Endothelial cell of umbilical vein (primary cell): Measurements from ENCODE around the gene DUSP3. TPM values are rescaled to one million over a fixed set of nuclear protein-coding genes. Genes with fewer than 3 reads are reported as not detected.

Source experiments
- BruUV-seq: library from RNA; stranded (reverse); fragments of 400-500 nt; replicated peaks from 2 replicates; lab custom pipeline; 2021; lab: Mats Ljungman, UMichigan
- CTCF ChIA-PET: fragments of 300-600, 350-600 bp; sonication (Branson Sonifier 250); formaldehyde crosslinking; loops from one replicate; lab custom pipeline; 2021; ENCODE audit warnings: antibody characterized with exemption, inconsistent platforms; lab: Charles Lee
- POLR2A ChIA-PET: fragments of 300-600, 350-600 bp; sonication (Branson Sonifier 250); formaldehyde crosslinking; loops from one replicate; lab custom pipeline; 2021; ENCODE audit warnings: antibody characterized with exemption, inconsistent platforms; lab: Charles Lee
- DNase-seq: peaks from one replicate; pipeline ENCODE4 v3.0.0-alpha.2; 2011; ENCODE audit warnings: low read depth, low spot score
- FAIRE-seq: peaks from 2 replicates; lab custom pipeline; 2011; peaks lifted over from hg19 to GRCh38; lab: Jason Lieb, UNC
- H2AFZ ChIP-seq: 2 replicates; pipeline ENCODE4 v1.6.0; 2012; ENCODE audit warnings: low read depth, low read length, control low read depth, inconsistent platforms
- H3K27ac ChIP-seq: 2 replicates; pipeline ENCODE4 v1.5.1; 2011; ENCODE audit warnings: low read depth, mild to moderate bottlenecking, control low read depth, low read length, moderate library complexity; ENCODE audit not compliant: insufficient read depth
- H3K27me3 ChIP-seq, 2 experiments: 2 replicates each; pipeline versions ENCODE4 v1.6.0 to v1.6.1; 2011; ENCODE audit warnings: low read length in 2 of 2, mixed read lengths in 1 of 2; ENCODE audit not compliant: control insufficient read depth in 2 of 2, insufficient read depth in 2 of 2
- H3K36me3 ChIP-seq, 2 experiments: 2 replicates in 1 of 2; 3 replicates in 1 of 2; pipeline ENCODE4 v1.5.1; 2011; ENCODE audit warnings: low read length in 2 of 2, mild to moderate bottlenecking in 1 of 2, moderate library complexity in 1 of 2; ENCODE audit not compliant: control insufficient read depth in 2 of 2, insufficient read depth in 2 of 2; ENCODE audit errors: extremely low read depth in 1 of 2
- H3K4me1 ChIP-seq: 3 replicates; pipeline ENCODE4 v1.5.1; 2011; ENCODE audit warnings: mild to moderate bottlenecking, low read length; ENCODE audit not compliant: control insufficient read depth, insufficient read depth; ENCODE audit errors: extremely low read depth
- H3K4me2 ChIP-seq: 2 replicates; pipeline ENCODE4 v1.6.1; 2011; ENCODE audit warnings: low read length, control low read depth, mixed read lengths; ENCODE audit not compliant: insufficient read depth
- H3K4me3 ChIP-seq, 3 experiments: fragments of 200-600 bp in 1 of 3; sonication (generic), shearing (Covaris generic) in 1 of 3; replicated peaks in 1 of 3; 2 replicates each; pipeline ENCODE4 v1.5.1; 2011 to 2016; ENCODE audit warnings: control low read depth in 3 of 3, low read length in 3 of 3, mild to moderate bottlenecking in 2 of 3, inconsistent platforms in 1 of 3, low read depth in 1 of 3, moderate library complexity in 1 of 3; ENCODE audit not compliant: insufficient read depth in 1 of 3
- H3K79me2 ChIP-seq: 2 replicates; pipeline ENCODE4 v1.6.0; 2012; ENCODE audit warnings: low read length, inconsistent platforms; ENCODE audit not compliant: control insufficient read depth, insufficient read depth
- H3K9ac ChIP-seq: replicated peaks from 2 replicates; pipeline ENCODE3; 2011; ENCODE audit warnings: low read length, control low read depth; ENCODE audit not compliant: insufficient read depth; ENCODE audit errors: extremely low read depth
- H3K9me1 ChIP-seq: replicated peaks from 3 replicates; pipeline ENCODE4 v1.6.0; 2011; ENCODE audit warnings: mild to moderate bottlenecking, low read length; ENCODE audit not compliant: control insufficient read depth, insufficient read depth; ENCODE audit errors: extremely low read depth
- H3K9me3 ChIP-seq: replicated peaks from 2 replicates; pipeline ENCODE4 v1.5.1; 2012; ENCODE audit warnings: low read length, inconsistent platforms; ENCODE audit not compliant: control insufficient read depth, insufficient read depth
- H4K20me1 ChIP-seq: replicated peaks from 2 replicates; pipeline ENCODE3; 2011; ENCODE audit warnings: mild to moderate bottlenecking, low read length; ENCODE audit not compliant: control insufficient read depth, insufficient read depth; ENCODE audit errors: extremely low read depth
- CTCF ChIP-seq, 2 donors: IDR thresholded peaks; 1 replicate in 1 of 2; 2 replicates in 1 of 2; pipeline ENCODE4 v1.5.1; 2011; ENCODE audit warnings: low read length in 2 of 2, mild to moderate bottlenecking in 2 of 2, moderate library complexity in 2 of 2, control low read depth in 1 of 2, inconsistent platforms in 1 of 2, low read depth in 1 of 2; ENCODE audit not compliant: insufficient read depth in 1 of 2; ENCODE audit errors: extremely low read depth in 1 of 2
- EZH2 ChIP-seq: IDR thresholded peaks from 2 replicates; pipeline ENCODE4 v1.6.1; 2012; ENCODE audit warnings: borderline replicate concordance, low read depth, mild to moderate bottlenecking, moderate library complexity, low read length, inconsistent platforms; ENCODE audit not compliant: severe bottlenecking
- FOS ChIP-seq: IDR thresholded peaks from 2 replicates; pipeline ENCODE4 v1.6.1; 2011; ENCODE audit warnings: mild to moderate bottlenecking, low read length, moderate library complexity, borderline replicate concordance; ENCODE audit not compliant: insufficient read depth
- GATA2 ChIP-seq: IDR thresholded peaks from 2 replicates; pipeline ENCODE4 v1.7.0; 2011; ENCODE audit warnings: low read depth, mild to moderate bottlenecking, moderate library complexity, mixed read lengths, low read length; ENCODE audit not compliant: insufficient read length, insufficient read depth
- JUN ChIP-seq: IDR thresholded peaks from 2 replicates; pipeline ENCODE4 v1.6.1; 2011; ENCODE audit warnings: borderline replicate concordance, low read depth; ENCODE audit not compliant: insufficient read length, insufficient read depth
- MYC ChIP-seq: IDR thresholded peaks from one replicate; pipeline ENCODE4 v1.6.1; 2011; ENCODE audit warnings: mild to moderate bottlenecking, low read depth, low read length
- POLR2A ChIP-seq: IDR thresholded peaks from 2 replicates; pipeline ENCODE4 v1.6.1; 2012; ENCODE audit warnings: low read depth, mild to moderate bottlenecking, control low read depth, low read length
- POLR2AphosphoS5 ChIP-seq: IDR thresholded peaks from 2 replicates; pipeline ENCODE4 v1.6.1; 2012; ENCODE audit warnings: low read depth, mild to moderate bottlenecking, control low read depth, low read length, moderate library complexity; ENCODE audit not compliant: insufficient read depth
- dilution Hi-C: fragments of 300-500 bp; cut with MboI; formaldehyde crosslinking; loops from one replicate; pipeline ENCODE4 v1.15.0; 2019; ENCODE audit warnings: low sequenced_read_pairs; ENCODE audit not compliant: extremely low pct_ligation_motif_present
- intact Hi-C: fragments of 100-400 bp; cut with micrococcal nuclease; formaldehyde crosslinking; loops from one replicate; pipeline ENCODE4 v1.10.0; 2022
- polyA plus RNA-seq, 4 experiments: library from polyadenylated mRNA; depleted of rRNA in 3 of 4; stranded (reverse) in 3 of 4; unstranded in 1 of 4; fragments of >200 nt; gene quantifications; 2 replicates each; pipeline versions ENCODE4 v1.2.1 to v1.2.3, GENCODE V29; 2011 to 2012; ENCODE audit warnings: missing spikeins in 1 of 4
- total RNA-seq: library from RNA; stranded (reverse); gene quantifications from 2 replicates; pipeline ENCODE4 v1.2.3, GENCODE V29; 2021
- TF ChIP-seq, protein P1 (sequence below): IDR thresholded peaks from 2 replicates; pipeline ENCODE4 v1.6.1; 2011; ENCODE audit not compliant: insufficient read depth, insufficient read length

The DUSP3 gene
- total and polyA plus RNA-seq, 2 donors (not counting 3 experiments of a cell fraction or from before 2014, with no cell fraction given), result 46.8 to 57.7 TPM

DNA sequence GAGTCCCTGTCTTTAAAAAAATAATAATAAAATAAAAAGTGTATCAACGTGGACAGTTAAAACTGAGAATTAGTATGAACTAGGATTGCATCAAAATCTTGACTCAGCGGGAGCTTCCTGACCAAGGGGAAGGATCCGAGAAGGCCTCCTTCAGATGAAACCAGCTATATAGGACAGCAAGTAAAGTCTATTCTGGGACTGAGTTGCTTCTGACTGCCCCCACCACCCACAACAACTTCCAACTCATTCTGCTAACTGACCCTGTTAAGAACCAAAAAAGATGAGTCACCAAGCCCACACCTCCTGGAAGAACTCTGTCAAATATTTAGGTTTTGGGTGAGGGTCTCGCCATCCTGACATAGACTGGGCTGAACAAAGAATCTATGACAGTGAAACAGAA lies 29.3 kb upstream of the DUSP3 start:
- peaks cover 0 to 1% of the 10 kb centered on the region in 2 experiments for H3K36me3 ChIP-seq
- DNase-seq (no peak), FAIRE-seq (no peak)
- dilution Hi-C loops (no loop called here), intact Hi-C loops (no loop called here)
- H2AFZ ChIP-seq, result no peak overlapping the region
- H3K9me3 ChIP-seq, result no peaks in the 10 kb centered on the region
- no peak overlapping the region for H3K4me2 ChIP-seq
- H3K4me1 ChIP-seq, result peaks cover 9% of the 10 kb centered on the region
- ChIA-PET POLR2A (no interaction called here), CTCF (interaction anchor here (0.5 kb wide), 1 partner anchor 10 kb away, joined by 3 read pairs; no protein-coding TSS in a partner anchor)
- no peak overlapping the region for H3K4me3 ChIP-seq
- no peaks in the 10 kb centered on the region for H4K20me1 ChIP-seq
- no TSS peak for BruUV-seq
- no peaks in the 10 kb centered on the region for H3K27me3 ChIP-seq
- H3K9ac ChIP-seq, result no peak overlapping the region
- H3K27ac ChIP-seq, result no peak overlapping the region
- no peak for TF ChIP-seq EZH2
- no peaks in the 10 kb centered on the region for H3K79me2 ChIP-seq
- H3K9me1 ChIP-seq, result no peaks in the 10 kb centered on the region

GRCh38 chr17:43805117-43805516 lies 26.3 kb upstream of the DUSP3 start:
- Histone ChIP-seq H3K27ac (no peak overlapping the region), H2AFZ (no peak overlapping the region), H3K4me1 (peaks cover 13% of the 10 kb centered on the region), H3K4me2 (no peak overlapping the region), H3K9me3 (no peaks in the 10 kb centered on the region), H4K20me1 (no peaks in the 10 kb centered on the region), H3K27me3 (no peaks in the 10 kb centered on the region), H3K4me3 (no peak overlapping the region), H3K9ac (no peak overlapping the region), H3K36me3 (no peaks in the 10 kb centered on the region), H3K9me1 (no peaks in the 10 kb centered on the region), H3K79me2 (no peaks in the 10 kb centered on the region)
- no peak for DNase-seq
- BruUV-seq, result no TSS peak
- POLR2A ChIA-PET, result no interaction called here
- intact Hi-C loops (no loop called here), dilution Hi-C loops (no loop called here)
- no peak for TF ChIP-seq MYC
- no peak for TF ChIP-seq POLR2A
- no peak for TF ChIP-seq FOS
- TF ChIP-seq POLR2AphosphoS5, result no peak
- TF ChIP-seq GATA2, result no peak
- no peak for TF ChIP-seq JUN
- TF ChIP-seq EZH2, result no peak
- TF ChIP-seq, protein P1, sequence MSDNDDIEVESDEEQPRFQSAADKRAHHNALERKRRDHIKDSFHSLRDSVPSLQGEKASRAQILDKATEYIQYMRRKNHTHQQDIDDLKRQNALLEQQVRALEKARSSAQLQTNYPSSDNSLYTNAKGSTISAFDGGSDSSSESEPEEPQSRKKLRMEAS, result no peak
- no peak for TF ChIP-seq CTCF (IDR thresholded peaks at IDR 0.05; ENCODE audit: extremely low read depth in 1 of 2, insufficient read depth in 1 of 2, low read depth in 1 of 2, low read length in 2 of 2)
- peak; percentile 73 for FAIRE-seq
- CTCF ChIA-PET, result interaction anchor here (1.2 to 2.0 kb wide), 4 partner anchors 12 to 36 kb away, joined by 3 to 6 read pairs (median 5); no protein-coding TSS in a partner anchor
